GM12872 (cell line): ENCODE data around the gene USP3.

Experiments used
- TF ChIP-seq, protein P1 (sequence below): IDR thresholded peaks from 3 replicates; pipeline ENCODE4 v1.5.1; 2011; ENCODE audit warnings: low read depth, mild to moderate bottlenecking, low read length, moderate library complexity; ENCODE audit not compliant: insufficient read depth

Gene USP3

GRCh38 chr15:63461230-63461985, 43.0 kb upstream of the USP3 start:
- TF ChIP-seq, protein P1, sequence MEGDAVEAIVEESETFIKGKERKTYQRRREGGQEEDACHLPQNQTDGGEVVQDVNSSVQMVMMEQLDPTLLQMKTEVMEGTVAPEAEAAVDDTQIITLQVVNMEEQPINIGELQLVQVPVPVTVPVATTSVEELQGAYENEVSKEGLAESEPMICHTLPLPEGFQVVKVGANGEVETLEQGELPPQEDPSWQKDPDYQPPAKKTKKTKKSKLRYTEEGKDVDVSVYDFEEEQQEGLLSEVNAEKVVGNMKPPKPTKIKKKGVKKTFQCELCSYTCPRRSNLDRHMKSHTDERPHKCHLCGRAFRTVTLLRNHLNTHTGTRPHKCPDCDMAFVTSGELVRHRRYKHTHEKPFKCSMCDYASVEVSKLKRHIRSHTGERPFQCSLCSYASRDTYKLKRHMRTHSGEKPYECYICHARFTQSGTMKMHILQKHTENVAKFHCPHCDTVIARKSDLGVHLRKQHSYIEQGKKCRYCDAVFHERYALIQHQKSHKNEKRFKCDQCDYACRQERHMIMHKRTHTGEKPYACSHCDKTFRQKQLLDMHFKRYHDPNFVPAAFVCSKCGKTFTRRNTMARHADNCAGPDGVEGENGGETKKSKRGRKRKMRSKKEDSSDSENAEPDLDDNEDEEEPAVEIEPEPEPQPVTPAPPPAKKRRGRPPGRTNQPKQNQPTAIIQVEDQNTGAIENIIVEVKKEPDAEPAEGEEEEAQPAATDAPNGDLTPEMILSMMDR, result no peak

- TF ChIP-seq, protein P1, result no peak
Observed at GRCh38 chr15:63462088-63462487, 42.3 kb upstream of the USP3 start.

- TF ChIP-seq, protein P1, result no peak
Observed at GRCh38 chr15:63463036-63463435, 41.4 kb upstream of the USP3 start.

DNA sequence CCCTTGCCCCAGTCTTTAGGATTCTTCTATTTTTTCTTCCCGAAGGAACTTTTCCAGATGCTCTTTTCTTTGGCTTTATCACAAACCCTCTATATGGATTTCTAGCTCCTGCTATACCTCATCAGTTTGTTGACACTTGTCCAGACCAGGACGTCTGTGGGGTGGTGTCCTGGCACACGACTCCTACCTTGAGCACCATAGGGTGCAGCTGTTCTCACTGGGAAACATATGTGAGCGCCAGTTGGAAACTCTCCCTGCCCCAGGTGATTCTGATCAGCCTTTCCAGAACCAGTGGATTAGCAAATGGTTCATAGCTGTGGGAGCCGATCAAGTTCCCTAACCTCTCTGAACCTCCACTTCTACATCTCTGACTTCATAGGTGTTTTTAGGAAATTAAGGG, 40.6 kb upstream of the USP3 start:
- TF ChIP-seq, protein P1, result no peak

DNA sequence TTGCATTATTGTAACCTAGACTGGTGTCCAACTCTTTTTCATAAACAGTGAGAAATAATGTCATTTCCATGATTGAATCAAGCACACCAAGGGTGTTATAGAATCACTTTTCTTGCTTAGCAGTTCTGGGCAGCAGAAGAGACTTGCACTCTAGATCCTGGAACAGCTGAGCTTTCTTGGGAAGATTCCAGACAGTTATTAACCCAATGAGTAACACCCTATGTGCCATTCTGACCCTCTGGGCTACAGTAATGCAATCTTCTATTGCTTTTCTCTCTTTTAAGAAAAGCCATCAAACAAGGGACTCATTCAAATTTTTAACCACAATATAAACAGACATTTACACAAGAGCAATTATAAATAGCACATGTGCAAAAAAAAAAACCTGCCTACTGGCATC, 39.3 kb upstream of the USP3 start:
- TF ChIP-seq, protein P1, result no peak

- TF ChIP-seq, protein P1, result peak; percentile 75
Observed at GRCh38 chr15:63466378-63467192, 37.8 kb upstream of the USP3 start.

GRCh38 chr15:63469190-63469589, 35.2 kb upstream of the USP3 start:
- TF ChIP-seq, protein P1, result no peak
